Measurements from ENCODE around the gene SLC45A3.
A peak's percentile ranks its signal among the peaks of the same experiment; 100 is the strongest.

SLC45A3 gene

GRCh38 chr1:205668951-205669340, 11.4 kb downstream of the SLC45A3 start:
- no peak for DNase-seq (ENCODE audit: low spot score)

GRCh38 chr1:205667909-205668643, 12.2 kb downstream of the SLC45A3 start:
- no peak for DNase-seq (ENCODE audit: low spot score)

GRCh38 chr1:205666372-205667166, 13.7 kb downstream of the SLC45A3 start:
- DNase-seq (ENCODE audit: low spot score): no peak

GRCh38 chr1:205665201-205666045, 14.9 kb downstream of the SLC45A3 start:
- no peak for DNase-seq (ENCODE audit: low spot score)

GRCh38 chr1:205664399-205665017, 15.8 kb downstream of the SLC45A3 start:
- DNase-seq (ENCODE audit: low spot score): no peak

- DNase-seq (ENCODE audit: low spot score): no peak
These were observed 16.9 kb downstream of the SLC45A3 start for GRCh38 chr1:205663286-205663936.

- no peak for DNase-seq (ENCODE audit: low spot score)
These were observed 17.5 kb downstream of the SLC45A3 start for GRCh38 chr1:205662791-205663190.

GRCh38 chr1:205662135-205662738, 18.1 kb downstream of the SLC45A3 start:
- DNase-seq (ENCODE audit: low spot score): no peak

GRCh38 chr1:205661429-205662134, 18.7 kb downstream of the SLC45A3 start:
- DNase-seq (ENCODE audit: low spot score): no peak

- DNase-seq (ENCODE audit: low spot score): no peak
These were observed 19.9 kb downstream of the SLC45A3 start for GRCh38 chr1:205660361-205660760.

GRCh38 chr1:205658943-205659581, 21.2 kb downstream of the SLC45A3 start:
- peak; percentile 73 for DNase-seq (ENCODE audit: low spot score)

- DNase-seq (ENCODE audit: low spot score): no peak
These were observed 24.1 kb downstream of the SLC45A3 start for GRCh38 chr1:205656236-205656635.

GRCh38 chr1:205652984-205653383, 27.3 kb downstream of the SLC45A3 start:
- no peak for DNase-seq (ENCODE audit: low spot score)

GRCh38 chr1:205650241-205650640, 30.1 kb downstream of the SLC45A3 start:
- no peak for DNase-seq (ENCODE audit: low spot score)

- no peak for DNase-seq (ENCODE audit: low spot score)
These were observed 34.8 kb downstream of the SLC45A3 start for GRCh38 chr1:205645519-205645918.

- no peak for DNase-seq (ENCODE audit: low spot score)
These were observed 37.5 kb downstream of the SLC45A3 start for GRCh38 chr1:205642679-205643307.

GRCh38 chr1:205639567-205639966, 40.7 kb downstream of the SLC45A3 start:
- DNase-seq (ENCODE audit: low spot score): no peak

GRCh38 chr1:205637854-205638468, 42.3 kb downstream of the SLC45A3 start:
- DNase-seq (ENCODE audit: low spot score): no peak

GRCh38 chr1:205636732-205637131, 43.6 kb downstream of the SLC45A3 start:
- no peak for DNase-seq (ENCODE audit: low spot score)

All from hematopoietic multipotent progenitor cell treated with erythropoietin and hydrocortisone succinate and interleukin-3 and kit ligand, for 17 days (in vitro differentiated cells).